ENCODE results near the gene JUNB. TPM values are rescaled to one million over a fixed set of nuclear protein-coding genes. Genes with fewer than 3 reads are reported as not detected.

Gene JUNB
- total RNA-seq, result 61.1 and 151 TPM in 2 replicates

- DNase-seq, result peak; percentile 99
Observed at GRCh38 chr19:12791345-12792050, at the start of gene JUNB. Gene JUNB (plus strand): TSS chr19:12791486. CDS start chr19:12791772, 286 bp downstream.

- no peak for DNase-seq
Observed at GRCh38 chr19:12745166-12745897, 46.0 kb upstream of the JUNB start.

DNA sequence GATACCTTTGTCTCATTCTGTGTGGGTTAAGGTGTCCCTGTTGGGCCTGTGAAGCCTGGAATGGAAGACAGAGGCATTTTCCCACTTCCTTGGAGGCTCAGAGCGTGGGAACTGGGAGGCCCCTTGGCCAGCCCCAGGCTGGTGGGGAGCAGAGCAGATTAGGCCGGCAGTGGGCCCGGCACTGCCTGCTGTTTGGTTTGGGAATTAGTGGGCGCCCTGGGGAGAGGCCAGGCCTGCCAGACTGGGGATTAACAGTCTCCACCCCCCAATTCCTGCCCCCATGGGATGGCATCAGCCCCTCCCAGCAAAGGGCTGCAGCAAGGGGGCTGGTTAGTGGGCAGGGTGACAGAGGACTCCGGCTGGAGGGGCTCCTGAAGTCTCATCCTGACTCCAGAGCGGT is 42.8 kb upstream of the JUNB start:
- no peak for DNase-seq

GRCh38 chr19:12749938-12750521 is 41.3 kb upstream of the JUNB start:
- DNase-seq, result peak; percentile 20

DNA sequence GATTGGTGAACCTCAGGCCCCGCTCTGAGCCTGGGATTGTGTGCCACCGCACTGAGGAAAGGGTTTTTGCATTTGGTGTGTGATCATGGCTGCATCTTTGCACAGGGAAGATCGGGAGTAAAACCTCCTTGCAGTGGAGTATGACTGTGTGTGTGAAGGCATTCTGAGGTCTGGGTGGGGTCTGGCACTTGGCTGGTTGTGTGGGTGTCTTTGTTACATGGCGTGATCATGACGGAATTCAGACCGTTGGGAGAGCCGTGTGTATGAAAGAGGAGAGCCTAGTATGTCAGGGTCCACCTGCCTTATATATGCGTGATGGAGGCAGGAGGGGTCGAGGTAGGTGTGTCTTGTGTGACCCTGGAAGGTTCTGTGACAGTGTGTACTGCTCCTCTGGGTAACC is 40.4 kb upstream of the JUNB start:
- DNase-seq, result no peak

- DNase-seq, result no peak
Observed at GRCh38 chr19:12751635-12752034, 39.7 kb upstream of the JUNB start, which contains the start of gene BEST2. Gene BEST2 (plus strand): TSS chr19:12751791. CDS start chr19:12752593, 802 bp downstream.

GRCh38 chr19:12752056-12752781 is 39.1 kb upstream of the JUNB start:
- no peak for DNase-seq

- DNase-seq, result no peak
Observed at GRCh38 chr19:12754465-12755196, 36.7 kb upstream of the JUNB start.

GRCh38 chr19:12756150-12756883 is 35.0 kb upstream of the JUNB start:
- no peak for DNase-seq

GRCh38 chr19:12757544-12758274 is 33.6 kb upstream of the JUNB start:
- peak; percentile 83 for DNase-seq

- no peak for DNase-seq
Observed at GRCh38 chr19:12759686-12760085, 31.6 kb upstream of the JUNB start.

DNA sequence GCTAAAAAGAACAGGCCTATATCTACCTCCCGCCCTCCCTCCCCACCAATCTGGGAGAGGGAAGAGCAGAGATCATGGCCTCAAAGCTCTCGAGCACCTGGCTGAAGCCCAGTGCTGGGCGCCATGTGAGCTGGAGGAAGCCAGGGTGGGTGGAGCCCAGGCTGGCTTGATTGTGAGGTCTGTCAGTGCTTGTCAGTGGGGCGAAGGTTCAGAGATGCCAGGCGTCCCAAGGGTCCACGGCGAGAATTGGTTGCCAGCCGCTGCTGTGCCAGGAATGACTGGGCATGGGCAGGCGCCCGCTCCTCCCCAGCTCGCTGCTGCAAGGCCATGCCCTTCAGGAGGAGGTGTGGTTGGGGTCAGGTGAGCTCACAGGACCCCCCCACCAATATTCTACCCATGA is 28.2 kb upstream of the JUNB start:
- no peak for DNase-seq

GRCh38 chr19:12764698-12765097 is 26.6 kb upstream of the JUNB start:
- DNase-seq, result no peak

GRCh38 chr19:12766051-12766521 is 25.2 kb upstream of the JUNB start:
- DNase-seq, result peak; percentile 43

DNA sequence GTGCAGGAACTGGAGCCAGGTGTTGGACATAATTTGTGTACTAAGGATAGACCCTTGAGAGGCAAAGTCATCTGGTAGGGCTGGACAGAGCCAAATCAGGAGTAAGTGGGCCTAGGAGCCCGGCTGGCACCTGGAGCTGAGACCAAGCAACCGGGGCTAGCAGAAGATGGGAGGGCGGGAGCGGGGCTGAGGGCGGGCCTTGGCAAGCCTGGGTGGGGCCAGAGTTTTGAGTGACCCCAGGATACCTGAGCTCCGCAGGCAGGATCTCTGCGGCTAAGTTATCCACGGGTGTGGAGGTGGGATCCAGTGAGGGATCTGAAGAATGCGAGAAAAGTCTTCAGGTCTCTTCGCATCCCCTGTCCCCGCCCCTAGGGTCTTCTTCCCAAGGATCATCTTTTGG is 24.1 kb upstream of the JUNB start:
- DNase-seq, result no peak

GRCh38 chr19:12767666-12768065 is 23.6 kb upstream of the JUNB start:
- no peak for DNase-seq

GRCh38 chr19:12769689-12770088 is 21.6 kb upstream of the JUNB start:
- no peak for DNase-seq

DNA sequence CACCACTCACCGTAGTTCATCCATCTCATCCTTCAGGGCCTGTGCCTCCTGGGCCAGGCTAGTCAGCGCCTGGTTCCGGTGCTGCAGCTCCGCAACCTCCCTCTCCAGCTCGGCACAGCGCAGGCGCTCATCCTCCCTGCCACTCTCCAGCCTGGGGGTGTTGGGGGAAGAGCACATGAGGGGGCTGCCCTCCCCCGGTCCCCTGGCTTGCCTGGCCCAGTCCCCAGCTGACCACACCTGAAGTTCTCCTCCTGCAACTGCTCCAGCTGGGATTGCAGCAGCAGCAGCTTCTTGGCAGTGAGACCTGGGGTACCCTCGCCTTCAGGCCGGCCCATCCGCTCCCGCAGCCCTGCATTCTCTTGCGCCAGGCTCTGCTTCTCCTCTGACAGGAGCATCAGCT is 20.4 kb upstream of the JUNB start:
- DNase-seq, result no peak

DNA sequence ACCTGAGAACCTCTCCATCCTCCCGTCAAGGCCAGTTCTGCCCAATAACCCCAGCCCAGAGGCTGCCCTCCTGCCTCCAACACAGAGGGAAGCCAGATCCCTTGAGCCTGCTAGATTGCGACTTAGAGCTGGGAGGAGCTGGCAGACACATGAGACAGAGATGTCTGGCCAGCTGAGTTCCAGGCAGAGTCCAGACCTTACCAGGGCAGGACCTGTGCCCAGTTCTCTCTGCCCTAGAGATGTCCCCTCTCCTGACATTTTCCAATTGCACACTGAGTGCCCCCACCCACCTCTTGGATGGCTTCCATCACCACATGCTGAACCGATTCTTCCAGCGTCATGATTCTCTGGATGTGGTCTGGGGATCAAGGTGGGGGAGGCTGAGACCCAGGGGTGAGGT is 19.0 kb upstream of the JUNB start:
- no peak for DNase-seq

DNA sequence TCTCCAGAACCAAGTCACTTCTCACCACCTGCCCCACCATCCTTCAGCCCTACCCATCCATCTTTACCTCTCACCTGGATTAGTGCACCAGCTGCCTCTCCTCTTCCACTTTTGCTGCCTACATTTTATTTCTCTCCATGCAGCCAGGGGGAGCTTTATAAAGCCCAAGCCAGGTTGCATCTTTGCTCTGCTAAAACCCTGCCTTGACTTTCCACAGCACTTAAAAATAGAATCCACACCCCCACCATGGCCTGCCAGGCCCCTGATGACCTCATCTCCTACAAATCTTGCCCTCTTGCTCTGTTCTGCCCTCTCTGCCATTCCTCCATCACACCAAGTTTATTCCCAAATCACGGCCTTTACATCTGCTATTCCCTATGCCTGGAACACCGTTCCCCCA is 17.7 kb upstream of the JUNB start:
- no peak for DNase-seq

Data from dermis blood vessel endothelial cell (primary cell).